Measurements from ENCODE around the gene TNXB.

DNA sequence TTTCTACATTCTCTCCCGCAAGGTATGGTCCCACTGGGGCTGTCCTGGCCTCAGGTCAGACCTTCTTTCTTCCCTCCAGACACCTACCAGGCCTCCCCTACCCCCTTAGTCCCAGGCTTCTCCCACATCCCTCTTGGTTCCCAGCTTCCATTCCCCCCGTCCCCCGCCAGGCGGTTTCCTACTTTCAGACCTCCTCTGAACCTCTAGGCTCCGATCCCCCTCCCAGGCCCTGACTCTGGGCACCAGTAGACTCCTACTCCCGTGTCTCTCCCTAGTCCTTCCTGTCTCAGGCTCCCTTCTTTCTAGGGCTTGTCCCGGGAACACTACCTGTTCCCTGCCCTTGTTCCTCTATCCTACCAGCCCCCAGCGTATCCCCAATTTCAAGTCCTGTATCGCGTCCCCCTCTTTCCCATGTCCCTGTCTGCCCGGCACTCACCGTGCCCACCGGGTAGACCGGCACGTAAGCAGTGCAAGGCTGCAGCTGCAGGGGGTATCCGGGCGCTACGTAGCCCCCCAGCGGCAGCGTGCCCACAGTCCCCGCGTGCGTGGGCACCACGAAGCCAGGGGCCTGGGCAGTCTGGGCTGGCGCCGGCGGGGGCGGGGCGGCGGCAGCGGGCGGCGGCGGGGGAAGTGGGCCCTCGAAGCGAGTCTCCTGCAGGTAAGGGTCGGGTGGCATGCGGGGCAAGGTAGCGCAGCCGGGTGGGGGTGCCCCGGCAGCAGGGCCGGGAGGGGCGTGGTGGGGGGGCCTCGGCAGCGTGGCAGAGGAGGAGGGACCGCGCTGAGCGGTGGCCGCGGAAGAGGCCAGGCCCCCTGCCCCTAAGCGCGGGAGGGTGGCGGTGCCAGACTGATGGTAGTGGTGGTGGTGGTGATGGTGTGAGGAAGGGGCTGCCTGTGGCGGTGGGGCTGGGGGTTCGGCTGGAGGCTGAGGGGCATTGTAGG is 41.1 kb upstream of the TNXB start:
- TF ChIP-seq, protein P1, sequence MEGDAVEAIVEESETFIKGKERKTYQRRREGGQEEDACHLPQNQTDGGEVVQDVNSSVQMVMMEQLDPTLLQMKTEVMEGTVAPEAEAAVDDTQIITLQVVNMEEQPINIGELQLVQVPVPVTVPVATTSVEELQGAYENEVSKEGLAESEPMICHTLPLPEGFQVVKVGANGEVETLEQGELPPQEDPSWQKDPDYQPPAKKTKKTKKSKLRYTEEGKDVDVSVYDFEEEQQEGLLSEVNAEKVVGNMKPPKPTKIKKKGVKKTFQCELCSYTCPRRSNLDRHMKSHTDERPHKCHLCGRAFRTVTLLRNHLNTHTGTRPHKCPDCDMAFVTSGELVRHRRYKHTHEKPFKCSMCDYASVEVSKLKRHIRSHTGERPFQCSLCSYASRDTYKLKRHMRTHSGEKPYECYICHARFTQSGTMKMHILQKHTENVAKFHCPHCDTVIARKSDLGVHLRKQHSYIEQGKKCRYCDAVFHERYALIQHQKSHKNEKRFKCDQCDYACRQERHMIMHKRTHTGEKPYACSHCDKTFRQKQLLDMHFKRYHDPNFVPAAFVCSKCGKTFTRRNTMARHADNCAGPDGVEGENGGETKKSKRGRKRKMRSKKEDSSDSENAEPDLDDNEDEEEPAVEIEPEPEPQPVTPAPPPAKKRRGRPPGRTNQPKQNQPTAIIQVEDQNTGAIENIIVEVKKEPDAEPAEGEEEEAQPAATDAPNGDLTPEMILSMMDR (IDR thresholded peaks at IDR 0.05; ENCODE audit: poor library complexity, severe bottlenecking): no peak
- TF ChIP-seq SMC3 (conservative IDR thresholded peaks at IDR 0.05; ENCODE audit: poor library complexity): no peak
- no peak for TF ChIP-seq RAD21 (conservative IDR thresholded peaks at IDR 0.05)
- TF ChIP-seq EZH2 (IDR thresholded peaks at IDR 0.05; ENCODE audit: borderline replicate concordance, insufficient read depth, low read length, poor library complexity, severe bottlenecking): no peak

All from neural cell (in vitro differentiated cells).